Fibroblast of peridontal ligament (primary cell): Measurements from ENCODE around the gene DTX1.

Experiments used
- DNase-seq: peaks from one replicate; pipeline ENCODE4 v3.0.0-alpha.2; 2010; ENCODE audit errors: extremely low read depth

Gene DTX1

DNA sequence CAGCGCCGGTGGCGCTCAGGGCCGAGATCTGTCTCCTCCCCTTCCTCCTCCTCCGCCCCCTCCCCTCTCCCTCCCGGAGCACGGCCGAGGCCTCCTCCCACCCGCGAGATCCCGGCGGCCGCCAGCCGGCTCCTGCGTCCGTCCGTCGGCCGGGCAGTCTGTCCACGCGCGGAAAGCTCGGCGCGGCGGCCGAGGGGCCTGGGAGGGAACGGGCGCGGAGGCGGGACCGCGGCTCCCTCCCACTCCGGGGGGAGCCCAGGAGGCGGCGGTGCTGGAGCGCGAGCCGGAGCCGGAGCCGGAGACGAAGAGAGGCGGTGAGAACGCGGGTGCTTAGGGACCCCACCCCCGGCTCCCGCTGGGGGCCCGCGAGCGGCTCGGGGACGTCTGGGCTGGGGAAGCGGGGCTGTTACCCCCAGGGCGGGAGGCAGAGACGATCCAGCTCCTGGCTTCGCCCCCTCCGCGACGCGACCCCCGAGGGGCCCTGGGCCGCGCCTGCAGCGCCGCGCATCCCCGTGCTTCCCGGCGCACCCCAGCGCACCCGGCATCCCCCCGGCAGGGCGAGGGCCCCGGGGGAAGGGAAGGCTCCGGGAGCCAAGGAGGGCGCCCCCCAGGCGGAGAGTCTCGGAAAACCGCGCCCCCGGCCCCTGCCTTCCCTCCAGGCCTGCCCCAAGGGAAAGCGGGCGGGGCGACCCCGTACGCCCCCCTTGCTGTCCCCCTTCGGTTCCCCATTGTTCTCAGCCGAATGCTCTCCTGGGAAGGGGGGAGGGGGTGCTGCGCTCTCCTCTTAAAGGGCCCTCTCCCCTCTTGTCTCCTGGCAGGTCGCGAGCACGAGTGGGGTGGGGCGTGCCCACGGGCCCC, at the start of gene DTX1:
Gene DTX1 (plus strand): TSS at position 100 of the 858 bp plus-strand sequence. CDS start 1,463 bp downstream, outside the sequence.
- DNase-seq, result no peak

DNA sequence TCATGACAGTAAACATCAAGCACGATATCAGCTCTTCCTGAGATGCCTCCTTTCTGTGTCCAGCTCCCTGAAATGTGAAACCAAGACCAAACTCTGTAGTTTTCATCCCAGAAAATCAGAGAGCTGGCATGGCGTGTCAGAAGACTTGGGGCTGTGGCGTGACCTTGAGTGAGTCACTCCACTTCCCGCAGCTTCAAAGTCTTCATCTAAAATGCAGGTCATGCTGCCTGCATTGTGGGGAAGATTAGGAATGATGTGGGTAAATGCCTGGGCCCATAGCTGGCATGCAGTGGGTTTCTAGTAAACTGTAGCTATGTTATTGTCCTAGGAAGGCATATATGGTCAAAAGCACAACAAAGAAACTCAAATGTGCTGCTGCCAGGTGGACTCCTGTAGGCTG, 49.4 kb upstream of the DTX1 start:
- peak; percentile 68 for DNase-seq

DNA sequence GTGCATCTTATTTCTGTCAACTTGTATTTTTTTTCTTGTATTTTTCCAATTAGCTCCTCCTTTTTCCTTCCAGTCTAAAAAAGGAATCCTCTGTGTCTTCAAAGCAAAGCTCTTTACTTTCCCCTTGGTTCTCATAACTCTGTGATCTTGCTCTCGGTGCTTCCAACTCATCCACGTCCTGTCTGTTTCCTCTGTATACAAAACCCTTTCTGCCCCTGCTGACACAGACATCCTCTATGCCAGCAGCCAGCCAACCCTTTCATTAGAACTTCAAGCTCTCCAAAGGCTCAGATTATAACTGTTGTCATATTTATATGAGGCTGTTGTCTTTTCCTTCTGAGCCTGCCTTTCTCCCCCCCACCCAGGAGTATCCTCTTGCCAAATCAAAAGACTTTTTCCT, 45.8 kb upstream of the DTX1 start:
- no peak for DNase-seq

DNA sequence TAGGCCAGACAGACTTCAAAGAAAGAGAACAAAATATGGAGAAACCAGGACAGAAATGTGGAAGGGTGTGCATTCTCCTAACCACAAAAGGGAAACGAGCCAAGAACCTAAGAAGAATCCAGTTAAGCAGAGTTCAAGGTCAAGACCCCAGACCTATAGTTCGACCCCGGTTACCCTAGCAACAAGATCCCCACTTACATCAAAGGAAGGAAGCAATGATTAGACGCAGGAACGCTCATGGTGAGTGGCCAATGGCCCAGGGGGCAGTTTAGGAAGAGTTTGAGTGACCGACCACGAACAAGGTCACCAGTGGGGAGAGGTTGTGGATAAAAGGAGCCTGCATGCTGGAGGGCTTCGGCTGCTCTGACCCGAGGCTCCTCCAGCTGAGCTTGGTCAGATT, 42.0 kb upstream of the DTX1 start:
- no peak for DNase-seq

DNA sequence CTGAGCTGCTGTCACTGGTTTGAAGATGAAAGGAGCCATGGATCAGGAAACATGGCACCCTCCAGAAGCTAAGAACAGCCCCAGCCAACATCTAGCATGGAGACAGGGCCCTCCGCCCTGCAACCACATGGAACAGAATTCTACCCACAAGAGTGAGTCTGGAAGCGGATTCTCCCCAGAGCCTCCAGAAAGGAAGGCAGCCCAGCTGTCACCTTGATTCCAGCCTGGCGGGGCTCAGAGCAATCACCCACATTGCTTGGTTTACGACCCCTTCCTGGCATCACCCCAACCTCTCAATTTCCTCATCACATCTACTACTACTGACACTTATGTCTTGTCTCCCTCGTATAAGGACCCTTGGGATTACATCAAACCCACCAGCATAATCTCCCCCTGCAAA, 39.7 kb upstream of the DTX1 start:
- no peak for DNase-seq

DNA sequence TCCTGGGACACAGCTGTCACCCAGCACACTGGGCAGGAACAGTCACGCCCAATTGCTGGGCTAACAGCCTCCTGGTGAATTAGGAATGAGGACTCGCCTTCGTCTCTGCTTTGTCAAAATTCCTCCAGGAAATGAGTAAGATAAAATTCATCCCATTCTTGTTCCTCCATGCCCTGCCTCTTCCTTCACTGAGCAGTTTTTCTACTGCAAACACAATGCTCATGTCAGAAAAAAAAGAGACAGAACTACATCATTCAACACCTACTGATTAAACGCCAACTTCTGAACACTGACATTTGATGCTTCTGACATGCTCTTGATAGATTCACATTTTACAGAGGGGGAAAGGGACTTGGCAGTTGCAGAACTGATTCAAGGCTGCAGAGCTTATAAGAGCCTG, 37.5 kb upstream of the DTX1 start:
- peak; percentile 44 for DNase-seq

DNA sequence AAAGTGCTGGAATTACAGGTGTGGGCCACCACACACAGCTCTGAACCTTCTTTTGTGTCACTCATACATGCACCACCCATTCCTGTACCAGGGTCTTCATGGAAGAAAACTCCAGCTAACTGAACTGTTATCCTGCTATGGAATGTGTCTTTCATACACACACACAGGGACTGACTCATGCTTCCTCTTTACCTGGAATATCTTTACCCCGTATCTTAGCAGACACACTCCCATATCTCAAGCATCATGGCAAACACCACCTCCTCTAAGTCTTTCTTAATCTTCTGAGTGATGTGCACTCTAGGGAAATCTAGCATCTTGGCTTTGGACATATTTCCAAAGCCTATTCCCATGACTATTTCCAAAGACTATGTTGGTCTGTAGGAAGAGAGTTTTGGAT, 35.0 kb upstream of the DTX1 start:
- no peak for DNase-seq

DNA sequence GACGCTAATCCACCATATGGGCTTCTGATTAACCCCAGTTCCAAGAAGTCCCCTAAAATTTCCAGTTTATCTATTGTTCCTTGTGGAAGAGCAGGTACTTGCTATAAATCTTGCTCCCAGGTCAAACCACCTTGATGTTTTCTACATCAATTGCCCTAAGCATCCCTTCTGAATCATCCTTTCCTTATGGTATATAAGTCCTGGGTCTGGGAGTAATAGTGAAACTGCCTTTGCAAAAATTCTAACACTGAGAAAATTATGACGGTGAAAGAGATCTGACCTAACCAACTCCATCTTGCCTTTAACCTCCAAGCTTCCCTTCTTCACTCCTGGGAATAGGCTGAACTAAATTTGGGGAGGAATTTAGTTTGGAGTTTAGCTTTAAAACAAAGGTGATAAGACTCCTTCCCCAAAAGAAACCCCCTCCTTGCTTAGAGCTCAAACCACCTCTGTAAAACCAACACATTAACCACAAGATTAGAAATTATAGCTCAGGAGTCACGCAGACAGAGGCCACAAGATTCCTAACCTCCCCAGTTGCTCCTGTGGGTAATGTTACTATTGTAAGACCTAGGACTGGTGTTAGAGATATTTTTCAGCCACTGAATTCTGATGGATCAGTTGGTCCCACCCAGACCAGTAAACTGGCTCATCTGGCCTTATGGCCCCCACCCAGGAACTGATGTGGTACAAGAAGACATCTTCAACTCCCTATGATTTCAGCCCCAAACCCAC, 33.8 kb upstream of the DTX1 start:
- no peak for DNase-seq

DNA sequence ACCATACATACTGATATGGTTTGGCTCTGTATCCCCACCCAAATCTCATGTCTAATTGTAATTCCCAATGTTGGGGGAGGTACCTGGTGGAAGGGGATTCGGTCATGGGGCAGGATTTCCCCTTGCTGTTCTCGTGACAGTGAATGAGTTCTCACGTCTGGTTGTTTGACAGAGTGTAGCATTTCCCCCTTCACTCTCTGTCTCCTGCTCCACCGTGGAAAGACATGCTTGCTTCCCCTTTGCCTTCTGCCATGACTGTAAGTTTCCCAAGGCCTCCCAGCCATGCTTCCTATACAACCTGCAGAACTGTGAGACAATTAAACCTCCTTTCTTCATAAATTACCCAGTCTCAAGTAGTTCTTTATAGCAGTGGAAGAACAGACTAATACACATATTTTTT, 28.8 kb upstream of the DTX1 start:
- no peak for DNase-seq

DNA sequence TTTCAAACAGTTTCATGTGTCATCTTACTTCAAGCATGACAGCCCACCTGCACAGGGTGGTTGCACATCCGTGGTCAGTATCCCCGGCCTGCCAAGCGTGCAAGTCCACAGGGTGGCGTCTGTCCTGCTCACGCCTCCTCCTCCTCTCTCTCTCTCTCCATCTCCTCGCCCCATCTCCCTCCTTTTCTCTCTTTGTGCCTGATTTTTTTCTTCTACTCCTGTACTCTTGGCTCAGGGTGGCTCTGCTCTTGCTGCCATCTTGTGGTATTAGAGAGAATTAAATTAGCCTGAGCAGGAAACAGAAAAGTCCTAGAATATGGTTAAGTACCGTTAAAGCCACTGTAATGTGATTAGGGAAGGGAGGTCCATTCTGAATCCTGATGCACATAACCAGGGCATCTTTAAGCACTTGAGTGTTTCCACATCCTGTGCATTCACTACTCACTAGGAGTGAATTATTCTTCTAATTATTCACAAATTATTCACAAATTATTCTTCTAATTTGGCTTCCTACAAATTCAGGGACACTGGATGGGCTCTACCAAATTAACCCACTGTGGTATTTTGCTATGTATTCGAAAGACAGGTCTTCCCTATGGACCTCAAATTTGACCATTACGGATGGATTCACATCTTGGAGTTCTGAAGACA, 25.5 kb upstream of the DTX1 start:
- peak; percentile 74 for DNase-seq

DNA sequence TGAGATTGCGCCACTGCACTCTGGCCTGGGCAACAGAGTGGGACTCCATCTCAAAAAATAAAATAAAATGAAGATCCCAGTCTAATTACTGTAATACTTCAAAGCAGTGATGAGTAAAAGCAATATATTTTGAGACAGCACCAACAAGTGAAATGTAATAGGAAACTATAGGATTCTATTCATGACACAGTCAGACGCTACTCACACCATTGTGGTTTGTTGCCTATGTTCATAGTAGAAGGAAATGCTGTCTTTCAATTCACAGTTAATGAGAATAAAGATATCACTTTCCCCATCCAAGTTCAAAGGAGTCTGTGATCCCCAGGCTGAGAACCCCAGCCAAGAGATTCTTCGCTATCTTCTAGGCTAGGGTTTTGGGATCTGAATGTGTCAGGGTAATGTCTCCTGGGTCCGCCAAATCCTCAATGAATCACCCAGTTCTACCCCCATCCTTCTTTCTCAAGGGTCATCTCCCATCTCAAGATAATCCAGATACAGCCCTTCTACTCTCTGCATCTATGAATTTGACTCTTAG, 16.6 kb upstream of the DTX1 start:
- no peak for DNase-seq

DNA sequence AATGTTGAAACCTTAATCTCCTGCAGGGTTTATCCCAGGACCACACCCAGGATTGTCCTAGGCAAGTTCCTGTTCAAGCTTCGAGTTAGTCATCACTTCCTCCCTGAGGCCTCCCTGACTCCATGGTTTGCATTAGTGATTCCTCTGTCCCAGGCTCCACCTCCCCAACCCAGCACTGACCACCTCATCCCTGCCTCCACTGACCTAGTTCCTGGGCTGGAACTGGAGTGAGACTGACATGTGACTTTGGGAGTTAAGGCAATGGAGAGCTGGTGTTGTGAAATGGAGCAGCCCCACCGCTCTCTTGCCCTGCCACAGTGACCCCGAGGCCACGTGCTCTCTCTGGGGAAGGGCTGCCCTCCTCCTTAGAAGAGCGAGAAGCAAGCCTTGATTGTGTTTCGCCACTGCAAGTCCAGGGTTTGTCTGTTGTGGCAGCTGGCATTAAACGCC, 15.8 kb upstream of the DTX1 start:
- DNase-seq, result peak; percentile 62

DNA sequence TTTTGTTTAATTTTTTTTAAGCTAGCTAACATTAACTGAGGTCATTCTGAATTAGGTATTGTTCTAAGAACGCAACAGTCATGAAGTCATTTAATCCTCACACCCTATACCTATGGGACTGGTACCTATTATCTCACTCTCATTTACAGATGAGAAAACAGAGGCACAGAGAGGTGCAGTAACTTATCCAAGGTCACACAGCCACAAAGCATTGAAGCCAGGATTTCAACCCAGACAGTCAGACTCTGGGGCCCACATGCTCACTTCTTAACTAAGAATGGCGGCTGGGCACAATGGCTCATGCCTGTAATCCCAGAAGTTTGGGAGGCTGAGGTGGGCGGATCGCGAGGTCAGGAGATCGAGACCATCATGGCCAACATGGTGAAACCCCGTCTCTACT, 15.0 kb upstream of the DTX1 start:
- DNase-seq, result no peak

DNA sequence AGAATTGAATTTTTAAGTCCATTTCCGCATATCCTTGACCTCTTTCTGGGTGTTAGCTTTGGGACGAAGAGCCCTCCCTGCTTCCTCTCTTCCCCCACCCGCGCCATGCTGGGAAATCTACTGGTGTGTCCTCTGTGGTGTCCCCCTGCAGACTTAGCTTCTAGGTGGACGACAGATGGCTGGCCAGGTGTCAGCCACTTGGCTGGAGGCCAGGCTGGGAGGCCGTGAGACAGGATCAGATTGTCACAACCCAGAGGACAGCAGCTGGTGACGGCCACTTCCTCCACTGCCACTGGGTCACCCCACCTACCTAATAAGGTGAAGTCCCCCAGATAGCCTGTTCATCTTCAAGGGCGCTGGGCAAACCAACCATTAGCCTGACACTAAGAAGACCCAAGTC, 13.3 kb upstream of the DTX1 start:
- no peak for DNase-seq

DNA sequence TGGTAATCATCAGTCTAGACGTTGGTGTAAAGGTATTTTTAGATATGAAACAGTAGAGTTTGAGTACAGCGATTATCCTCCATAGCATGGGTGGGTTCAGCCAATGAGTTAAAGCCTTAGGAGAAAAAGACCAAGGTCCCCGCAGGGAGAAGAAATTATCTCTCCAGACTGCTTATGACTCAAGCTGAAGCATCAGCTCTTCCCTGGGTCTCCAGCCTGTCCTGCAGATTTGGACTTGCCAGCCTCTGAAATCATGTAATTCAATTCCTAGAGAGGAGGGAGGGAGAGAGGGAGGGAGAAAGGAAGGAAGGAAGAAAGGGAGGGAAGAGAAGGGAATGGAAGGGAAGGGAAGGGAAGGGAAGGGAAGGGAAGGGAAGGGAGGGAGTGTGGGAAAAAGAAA, 12.0 kb upstream of the DTX1 start:
- DNase-seq, result no peak

DNA sequence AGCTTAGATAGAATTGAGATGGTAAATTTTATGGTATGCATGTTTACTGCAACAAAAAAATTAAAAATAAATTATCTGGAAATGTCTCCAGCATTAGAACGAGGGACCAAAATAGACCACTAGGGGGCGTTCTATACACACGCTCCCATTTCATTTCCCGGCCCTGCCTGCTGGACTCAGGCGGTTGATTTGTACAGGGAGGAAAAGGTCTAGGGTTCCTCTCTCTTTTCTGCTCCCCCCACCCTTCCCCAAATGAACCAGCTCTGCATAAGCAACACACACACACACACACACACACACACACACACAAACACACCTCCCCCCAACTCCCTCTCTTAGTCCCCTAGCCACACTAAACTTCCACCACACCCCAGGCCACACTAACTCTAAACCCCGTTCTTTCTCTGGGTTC, 7.8 kb upstream of the DTX1 start:
- DNase-seq, result peak; percentile 74

DNA sequence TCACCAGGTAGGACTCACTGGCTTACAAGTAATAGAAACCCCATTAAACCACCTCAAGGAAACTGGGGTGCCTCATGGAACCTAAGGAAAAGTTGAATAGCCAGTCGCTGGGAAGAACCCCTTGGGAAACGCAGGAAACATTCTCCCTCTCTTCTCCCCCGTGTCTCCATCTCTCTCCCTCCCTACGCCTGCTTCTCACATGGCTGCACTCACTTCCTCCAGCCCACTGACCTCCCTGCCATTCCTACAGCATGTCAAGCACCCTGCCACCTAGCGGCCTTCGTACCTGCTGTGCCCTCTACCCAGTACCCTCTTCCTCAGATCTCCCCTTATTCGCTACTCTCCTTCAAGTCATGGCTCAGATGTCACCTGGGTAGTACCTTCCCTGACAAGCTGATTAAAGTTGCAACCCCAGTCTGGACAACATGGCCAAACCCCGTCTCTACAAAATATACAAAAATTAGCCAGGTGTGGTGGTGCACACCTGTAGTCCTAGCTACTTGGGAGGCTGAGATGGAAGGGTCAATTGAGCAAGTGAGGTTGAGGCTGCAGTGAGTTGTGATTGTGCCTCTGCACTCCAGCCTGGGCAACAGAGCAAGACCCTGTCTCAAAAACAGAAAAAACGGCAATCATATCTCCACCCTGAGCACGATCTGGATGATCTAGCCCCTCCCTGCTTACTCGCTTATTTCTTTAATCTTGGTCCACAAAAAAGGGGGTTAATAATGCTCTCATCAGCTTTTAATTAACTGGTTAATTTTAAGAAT, 6.4 kb upstream of the DTX1 start:
- DNase-seq, result no peak

DNA sequence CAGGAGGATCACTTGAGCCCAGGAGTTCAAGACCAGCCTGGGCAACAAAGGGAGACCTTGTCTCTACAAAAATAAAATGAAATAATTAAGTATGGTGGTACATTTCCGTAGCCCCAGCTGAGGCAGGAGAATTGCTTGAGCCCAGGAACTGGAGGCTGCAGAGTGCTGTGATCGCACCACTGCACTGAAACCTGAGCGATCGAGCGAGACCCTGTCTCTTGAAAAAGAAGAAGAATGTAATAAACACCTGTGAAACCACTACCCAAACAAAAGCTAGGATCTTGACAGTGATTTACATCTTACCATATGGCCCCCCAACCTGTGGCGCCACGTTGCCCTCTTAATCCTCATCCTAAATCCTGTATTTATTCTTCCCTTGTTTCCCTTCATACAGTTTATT, 5.7 kb upstream of the DTX1 start:
- no peak for DNase-seq

DNA sequence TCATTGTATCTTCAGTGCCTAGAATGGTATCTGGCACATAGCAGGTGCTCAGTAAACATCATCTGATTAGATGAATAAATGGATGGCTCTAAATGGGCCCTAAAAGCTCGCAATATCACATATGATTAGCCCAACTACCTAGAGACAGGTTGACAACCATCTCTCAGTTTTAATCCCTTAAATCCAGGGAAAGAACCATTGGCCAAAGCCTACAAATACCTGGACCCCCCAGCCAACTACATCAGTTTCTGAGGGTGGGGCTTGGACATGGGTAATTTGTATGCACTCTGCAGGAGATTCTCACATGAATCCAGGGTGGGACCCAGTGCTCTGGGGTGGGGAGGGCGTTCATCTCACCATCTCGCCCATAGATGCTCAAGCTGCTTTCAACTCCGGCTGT, 4.8 kb upstream of the DTX1 start:
- DNase-seq, result no peak

DNA sequence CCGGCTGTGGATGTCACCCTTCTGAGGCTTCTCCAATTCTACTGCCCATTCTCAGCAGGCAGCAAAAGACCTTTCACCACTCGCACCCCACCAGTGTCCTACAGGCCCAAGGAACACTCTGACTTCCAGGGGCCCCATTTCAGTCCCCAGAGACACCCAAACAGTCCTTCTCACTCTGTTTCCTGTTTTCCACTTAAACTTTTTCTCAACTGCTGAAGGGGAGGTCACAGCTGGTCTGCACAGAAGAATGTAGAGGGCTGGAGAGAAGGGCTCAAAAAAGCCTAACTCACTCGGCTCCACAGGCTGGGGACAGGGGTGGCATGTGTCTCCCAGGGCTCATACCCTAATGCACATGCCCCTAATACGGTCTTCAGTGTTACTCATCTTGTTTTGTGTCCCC, 4.2 kb upstream of the DTX1 start:
- DNase-seq, result no peak

DNA sequence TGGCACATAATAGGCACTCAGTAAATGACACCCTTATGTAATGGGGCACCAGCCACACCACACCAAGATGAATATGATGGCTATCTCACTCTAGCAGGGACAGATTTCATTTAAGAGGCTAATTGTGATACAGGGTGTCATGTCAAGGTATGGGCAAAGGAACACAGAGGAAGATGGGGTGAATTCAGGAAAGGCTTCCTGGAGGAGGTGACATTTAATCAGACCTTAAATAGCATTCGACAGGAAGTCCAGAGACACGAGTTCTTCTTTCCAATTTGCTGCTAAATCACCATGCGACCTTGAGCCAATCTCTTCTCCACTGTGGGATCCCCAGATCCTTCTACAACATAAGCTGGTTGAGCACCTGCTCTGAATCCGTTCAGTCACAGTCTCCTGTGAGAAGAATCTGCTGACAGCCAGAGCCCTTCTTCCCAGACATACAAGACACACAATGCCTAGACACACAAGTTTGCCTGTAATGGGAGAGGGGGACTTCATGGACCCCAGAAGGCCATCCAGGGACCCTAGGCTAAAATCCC, 1.5 kb upstream of the DTX1 start:
- DNase-seq, result no peak
